GM19240 (cell line): ENCODE data around the gene LSM8.
"Not testable (repeated sequence)": the region's sequence is repeated elsewhere in the genome, so short reads cannot be mapped to it uniquely, and the experiment has no call there.

Source experiments
- DNase-seq: peaks from one replicate; pipeline ENCODE4 v3.0.0; 2011; ENCODE audit warnings: low spot score; ENCODE audit not compliant: insufficient read length

Gene LSM8

GRCh38 chr7:118183786-118184564 is at the start of gene LSM8:
LSM8 (plus strand) TSS chr7:118184164; CDS start chr7:118184224, 60 bp downstream.
- peak; percentile 63 for DNase-seq

- not testable (repeated sequence) for DNase-seq
Measured at GRCh38 chr7:118134420-118134819, 49.5 kb upstream of the LSM8 start.

GRCh38 chr7:118140468-118140867 is 43.5 kb upstream of the LSM8 start:
- DNase-seq, result no peak

GRCh38 chr7:118142012-118142411 is 42.0 kb upstream of the LSM8 start:
- no peak for DNase-seq

- DNase-seq, result no peak
Measured at GRCh38 chr7:118148930-118149329, 35.0 kb upstream of the LSM8 start.

- no peak for DNase-seq
Measured at GRCh38 chr7:118149394-118149793, 34.6 kb upstream of the LSM8 start.

GRCh38 chr7:118151671-118152070 is 32.3 kb upstream of the LSM8 start:
- DNase-seq, result no peak

GRCh38 chr7:118152149-118152548 is 31.8 kb upstream of the LSM8 start:
- no peak for DNase-seq

GRCh38 chr7:118152654-118153053 is 31.3 kb upstream of the LSM8 start:
- DNase-seq, result no peak

GRCh38 chr7:118153551-118154177 is 30.3 kb upstream of the LSM8 start:
- DNase-seq, result no peak

- no peak for DNase-seq
Measured at GRCh38 chr7:118158766-118159165, 25.2 kb upstream of the LSM8 start.

- no peak for DNase-seq
Measured at GRCh38 chr7:118169146-118169545, 14.8 kb upstream of the LSM8 start.

- no peak for DNase-seq
Measured at GRCh38 chr7:118175740-118176139, 8.2 kb upstream of the LSM8 start.

- DNase-seq, result no peak
Measured at GRCh38 chr7:118179191-118179590, 4.8 kb upstream of the LSM8 start.

GRCh38 chr7:118182593-118183427 is 1.2 kb upstream of the LSM8 start:
- DNase-seq, result no peak

- no peak for DNase-seq
Measured at GRCh38 chr7:118183428-118183785, 557 bp upstream of the LSM8 start.

- DNase-seq, result no peak
Measured at GRCh38 chr7:118184565-118184940, 589 bp downstream of the LSM8 start.

GRCh38 chr7:118185163-118185860 is 1.3 kb downstream of the LSM8 start:
- no peak for DNase-seq

GRCh38 chr7:118186501-118186900 is 2.5 kb downstream of the LSM8 start:
- DNase-seq, result no peak

GRCh38 chr7:118194571-118194970 is 10.6 kb downstream of the LSM8 start:
- no peak for DNase-seq

- no peak for DNase-seq
Measured at GRCh38 chr7:118195837-118196474, 12.0 kb downstream of the LSM8 start.
